HepG2 (cell line): ENCODE measurements around the gene TMC8. TPM values are rescaled to one million over a fixed set of nuclear protein-coding genes. Genes with fewer than 3 reads are reported as not detected.

Source experiments
- ARID4A ChIP-seq: sonication (generic); formaldehyde crosslinking; IDR thresholded peaks from 2 replicates; pipeline ENCODE4 v1.5.0; 2020; ENCODE audit warnings: mild to moderate bottlenecking, missing genetic modification reagents, borderline replicate concordance
- ATF2 ChIP-seq: sonication (generic); formaldehyde crosslinking; IDR thresholded peaks from 2 replicates; pipeline ENCODE4 v1.4.0; 2020; ENCODE audit warnings: missing genetic modification reagents
- CREM ChIP-seq, 2 experiments: sonication (generic) in 1 of 2; formaldehyde crosslinking in 1 of 2; IDR thresholded peaks; 2 replicates each; pipeline versions ENCODE4 v1.4.0 to v1.6.1; 2016 to 2020; ENCODE audit warnings: antibody characterized with exemption in 1 of 2, mild to moderate bottlenecking in 1 of 2, missing genetic modification reagents in 1 of 2
- DR1 ChIP-seq: sonication (generic); formaldehyde crosslinking; IDR thresholded peaks from 2 replicates; pipeline ENCODE4 v1.8.0; 2021; ENCODE audit warnings: mild to moderate bottlenecking, missing genetic modification reagents, inconsistent platforms
- HES4 ChIP-seq: sonication (generic); formaldehyde crosslinking; IDR thresholded peaks from 2 replicates; pipeline ENCODE4 v1.9.0; 2021; ENCODE audit warnings: mild to moderate bottlenecking, missing genetic modification reagents, borderline replicate concordance
- KLF12 ChIP-seq: sonication (generic); formaldehyde crosslinking; IDR thresholded peaks from 2 replicates; pipeline ENCODE4 v1.4.0; 2020; ENCODE audit warnings: missing genetic modification reagents, borderline replicate concordance
- KMT2B ChIP-seq: IDR thresholded peaks from 2 replicates; pipeline ENCODE4 v1.6.1; 2016; ENCODE audit warnings: missing genetic modification reagents, missing compliant biosample characterization
- MED8 ChIP-seq: sonication (generic); formaldehyde crosslinking; IDR thresholded peaks from 2 replicates; pipeline ENCODE4 v1.8.1; 2023; ENCODE audit warnings: mild to moderate bottlenecking, missing genetic modification reagents; ENCODE audit not compliant: insufficient replicate concordance
- PTBP1 ChIP-seq: fragments of 200-400 bp; formaldehyde crosslinking; IDR thresholded peaks from 2 replicates; pipeline ENCODE4 v1.6.1; 2018; ENCODE audit warnings: low read length, low read depth; ENCODE audit not compliant: poor library complexity, severe bottlenecking
- ZNF235 ChIP-seq: sonication (generic); formaldehyde crosslinking; IDR thresholded peaks from 2 replicates; pipeline ENCODE4 v1.8.1; 2023; ENCODE audit warnings: mild to moderate bottlenecking, missing genetic modification reagents, borderline replicate concordance
- ZNF30 ChIP-seq: sonication (generic); formaldehyde crosslinking; IDR thresholded peaks from 2 replicates; pipeline ENCODE4 v1.5.0; 2020; ENCODE audit warnings: mild to moderate bottlenecking, missing genetic modification reagents
- ZNF646 ChIP-seq: sonication (generic); formaldehyde crosslinking; IDR thresholded peaks from 2 replicates; pipeline ENCODE4 v1.9.0; 2021; ENCODE audit warnings: mild to moderate bottlenecking, missing genetic modification reagents
- ZNF713 ChIP-seq: sonication (generic); formaldehyde crosslinking; IDR thresholded peaks from 2 replicates; pipeline ENCODE4 v1.4.0; 2020; ENCODE audit warnings: mild to moderate bottlenecking, missing genetic modification reagents
- ZNF724P ChIP-seq: sonication (generic); formaldehyde crosslinking; IDR thresholded peaks from 2 replicates; pipeline ENCODE4 v1.8.0; 2022; ENCODE audit warnings: missing genetic modification reagents, borderline replicate concordance
- polyA plus RNA-seq, 8 experiments: library from polyadenylated mRNA; depleted of rRNA in 3 of 8; stranded (reverse) in 7 of 8; unstranded in 1 of 8; fragments of >200 nt; fragmentation: Illumina TruSeq in 4 of 8; extraction: Trizol in 4 of 8; gene quantifications; 2 replicates each; pipeline versions ENCODE4 v1.2.1 to v1.2.3, GENCODE V29; 2011 to 2016; ENCODE audit warnings: low read depth in 4 of 8, missing spikeins in 1 of 8, mixed read lengths in 1 of 8; ENCODE audit not compliant: insufficient read depth in 1 of 8
- total RNA-seq, 5 experiments: library from RNA; depleted of rRNA; stranded (reverse); fragments of >200 nt; fragmentation: Illumina TruSeq; extraction: Trizol; gene quantifications; 2 replicates each; pipeline ENCODE4 v1.2.3, GENCODE V29; 2016; ENCODE audit warnings: low read depth in 1 of 5

The TMC8 gene
- total and polyA plus RNA-seq, 2 of the 13 experiments (the other 11 are each of a cell fraction or from before 2014, with no cell fraction given), result 0.53 to 7.8 TPM

GRCh38 chr17:78140169-78141051, 9.8 kb downstream of the TMC8 start (continued):
- TF ChIP-seq ARID4A (CRISPR knock-in tag) (peak; percentile 22; the same call in 1 of the 2 replicates), DR1 (CRISPR knock-in tag) (peak; percentile 50; the same call in 1 of the 2 replicates), KMT2B (CRISPR knock-in tag) (0 out of 2 replicates have a peak, but pooled peaks have one; percentile 7), ZNF30 (CRISPR knock-in tag) (no peak), ATF2 (0 out of 2 replicates have a peak, but pooled peaks have one; percentile 16), HES4 (0 out of 2 replicates have a peak, but pooled peaks have one; percentile 34), MED8 (CRISPR knock-in tag) (peak; percentile 24), CREM (IDR thresholded peaks at IDR 0.05) (peak; percentile 20; the same call in 1 of the 2 replicates), CREM (CRISPR knock-in tag; IDR thresholded peaks at IDR 0.05) (no peak), ZNF724P (CRISPR knock-in tag) (peak; percentile 91), ZNF713 (CRISPR knock-in tag) (no peak), ZNF235 (CRISPR knock-in tag) (peak; percentile 78; the same call in 1 of the 2 replicates), ZNF646 (CRISPR knock-in tag) (no peak), PTBP1 (no peak), KLF12 (CRISPR knock-in tag) (peak; percentile 93; the same call in 1 of the 2 replicates)
